Astrocyte (in vitro differentiated cells and primary cell): Measurements from ENCODE around the gene LYPD3. TPM values are rescaled to one million over a fixed set of nuclear protein-coding genes. Genes with fewer than 3 reads are reported as not detected.

Experiments used
- DNase-seq: peaks from one replicate; pipeline ENCODE4 v3.0.0-alpha.2; 2010; ENCODE audit warnings: low read depth
- FAIRE-seq: peaks from 2 replicates; lab custom pipeline; 2011; peaks lifted over from hg19 to GRCh38; lab: Jason Lieb, UNC
- H2AFZ ChIP-seq: 2 replicates; pipeline ENCODE4 v1.6.0; 2012; ENCODE audit warnings: low read depth, low read length, inconsistent platforms
- H3K27ac ChIP-seq: 2 replicates; pipeline ENCODE4 v1.5.1; 2011; ENCODE audit warnings: low read depth, low read length, inconsistent platforms
- H3K27me3 ChIP-seq: 2 replicates; pipeline ENCODE4 v1.6.0; 2011; ENCODE audit warnings: low read length, inconsistent platforms; ENCODE audit not compliant: insufficient read depth
- H3K36me3 ChIP-seq: 2 replicates; pipeline ENCODE4 v1.5.1; 2011; ENCODE audit warnings: low read length, inconsistent platforms; ENCODE audit not compliant: insufficient read depth
- H3K4me1 ChIP-seq: 2 replicates; pipeline ENCODE4 v1.5.1; 2011; ENCODE audit warnings: low read length, inconsistent platforms; ENCODE audit not compliant: insufficient read depth
- H3K4me2 ChIP-seq: 2 replicates; pipeline ENCODE4 v1.6.0; 2012; ENCODE audit warnings: low read length, inconsistent platforms
- H3K4me3 ChIP-seq: 2 replicates; pipeline ENCODE4 v1.5.1; 2011; ENCODE audit warnings: low read depth, mild to moderate bottlenecking, low read length, inconsistent platforms; ENCODE audit not compliant: insufficient read depth
- H3K79me2 ChIP-seq: 2 replicates; pipeline ENCODE4 v1.6.0; 2012; ENCODE audit warnings: mild to moderate bottlenecking, low read length, inconsistent platforms; ENCODE audit not compliant: insufficient read depth
- H3K9ac ChIP-seq: 2 replicates; pipeline ENCODE4 v1.6.0; 2012; ENCODE audit warnings: mild to moderate bottlenecking, low read length, inconsistent platforms
- H3K9me3 ChIP-seq: 2 replicates; pipeline ENCODE4 v1.5.1; 2012; ENCODE audit warnings: low read depth, mild to moderate bottlenecking, low read length, inconsistent platforms; ENCODE audit not compliant: insufficient read depth
- H4K20me1 ChIP-seq: 2 replicates; pipeline ENCODE4 v1.6.0; 2012; ENCODE audit warnings: low read length, inconsistent platforms; ENCODE audit not compliant: insufficient read depth
- H3K27ac Mint-ChIP-seq: one replicate; pipeline ENCODE4 v1.8.0; 2021; ENCODE audit warnings: mild to moderate bottlenecking, mixed read lengths; ENCODE audit not compliant: unreplicated experiment
- H3K27me3 Mint-ChIP-seq: one replicate; pipeline ENCODE4 v1.8.0; 2021; ENCODE audit warnings: low read depth, mixed read lengths; ENCODE audit not compliant: unreplicated experiment
- H3K36me3 Mint-ChIP-seq: one replicate; pipeline ENCODE4 v1.8.0; 2021; ENCODE audit warnings: low read depth, mixed read lengths; ENCODE audit not compliant: unreplicated experiment
- H3K4me1 Mint-ChIP-seq: one replicate; pipeline ENCODE4 v1.8.0; 2021; ENCODE audit warnings: low read depth, mixed read lengths; ENCODE audit not compliant: unreplicated experiment
- H3K4me3 Mint-ChIP-seq: one replicate; pipeline ENCODE4 v1.8.0; 2021; ENCODE audit warnings: mild to moderate bottlenecking, moderate library complexity, mixed read lengths; ENCODE audit not compliant: unreplicated experiment
- H3K9me3 Mint-ChIP-seq: one replicate; pipeline ENCODE4 v1.8.0; 2021; ENCODE audit warnings: mild to moderate bottlenecking, mixed read lengths; ENCODE audit not compliant: unreplicated experiment
- EZH2 ChIP-seq: IDR thresholded peaks from 2 replicates; pipeline ENCODE4 v1.6.1; 2012; ENCODE audit warnings: mild to moderate bottlenecking, low read length, inconsistent platforms; ENCODE audit not compliant: insufficient read depth
- total RNA-seq: library from RNA; stranded (reverse); gene quantifications from 2 replicates; pipeline ENCODE4 v1.2.1, GENCODE V29; 2021
- TF ChIP-seq, protein P1 (sequence below): IDR thresholded peaks from 2 replicates; pipeline ENCODE4 v1.5.1; 2011; ENCODE audit warnings: low read depth, mild to moderate bottlenecking, inconsistent platforms, low read length, moderate library complexity; ENCODE audit not compliant: insufficient read depth

Gene LYPD3
- total RNA-seq, 1 donor from 2014 or later = 0.54 TPM

GRCh38 chr19:43505941-43506340 is 40.5 kb upstream of the LYPD3 start:
- no peak overlapping the region for H3K27ac Mint-ChIP-seq
- Histone ChIP-seq H3K4me1 (peaks cover 5% of the 10 kb centered on the region), H3K4me3 (no peak overlapping the region), H3K9ac (no peak overlapping the region), H3K27ac (no peak overlapping the region), H3K9me3 (no peaks in the 10 kb centered on the region), H3K27me3 (no peaks in the 10 kb centered on the region), H3K4me2 (no peak overlapping the region), H2AFZ (no peak overlapping the region), H4K20me1 (peaks cover 3% of the 10 kb centered on the region), H3K79me2 (no peaks in the 10 kb centered on the region), H3K36me3 (peaks cover 6% of the 10 kb centered on the region)
- H3K4me3 Mint-ChIP-seq = no peak overlapping the region
- peaks cover 5% of the 10 kb centered on the region for H3K4me1 Mint-ChIP-seq
- TF ChIP-seq EZH2 = no peak
- TF ChIP-seq, protein P1, sequence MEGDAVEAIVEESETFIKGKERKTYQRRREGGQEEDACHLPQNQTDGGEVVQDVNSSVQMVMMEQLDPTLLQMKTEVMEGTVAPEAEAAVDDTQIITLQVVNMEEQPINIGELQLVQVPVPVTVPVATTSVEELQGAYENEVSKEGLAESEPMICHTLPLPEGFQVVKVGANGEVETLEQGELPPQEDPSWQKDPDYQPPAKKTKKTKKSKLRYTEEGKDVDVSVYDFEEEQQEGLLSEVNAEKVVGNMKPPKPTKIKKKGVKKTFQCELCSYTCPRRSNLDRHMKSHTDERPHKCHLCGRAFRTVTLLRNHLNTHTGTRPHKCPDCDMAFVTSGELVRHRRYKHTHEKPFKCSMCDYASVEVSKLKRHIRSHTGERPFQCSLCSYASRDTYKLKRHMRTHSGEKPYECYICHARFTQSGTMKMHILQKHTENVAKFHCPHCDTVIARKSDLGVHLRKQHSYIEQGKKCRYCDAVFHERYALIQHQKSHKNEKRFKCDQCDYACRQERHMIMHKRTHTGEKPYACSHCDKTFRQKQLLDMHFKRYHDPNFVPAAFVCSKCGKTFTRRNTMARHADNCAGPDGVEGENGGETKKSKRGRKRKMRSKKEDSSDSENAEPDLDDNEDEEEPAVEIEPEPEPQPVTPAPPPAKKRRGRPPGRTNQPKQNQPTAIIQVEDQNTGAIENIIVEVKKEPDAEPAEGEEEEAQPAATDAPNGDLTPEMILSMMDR = no peak
- peaks cover 10% of the 10 kb centered on the region for H3K27me3 Mint-ChIP-seq
- FAIRE-seq (no peak), DNase-seq (no peak)
- H3K36me3 Mint-ChIP-seq = peaks cover 28% of the 10 kb centered on the region
- H3K9me3 Mint-ChIP-seq = no peaks in the 10 kb centered on the region

- no peak for FAIRE-seq
These were observed 39.7 kb upstream of the LYPD3 start for GRCh38 chr19:43505186-43505456.

More at GRCh38 chr19:43505186-43505456, 39.7 kb upstream of the LYPD3 start:
- Histone ChIP-seq H3K27me3 (no peaks in the 10 kb centered on the region), H4K20me1 (peaks cover 3% of the 10 kb centered on the region), H3K36me3 (peaks cover 3% of the 10 kb centered on the region), H3K27ac (no peak overlapping the region), H3K4me1 (peaks cover 5% of the 10 kb centered on the region), H3K9me3 (no peaks in the 10 kb centered on the region), H3K79me2 (no peaks in the 10 kb centered on the region), H3K9ac (no peak overlapping the region), H3K4me3 (no peak overlapping the region), H3K4me2 (peak overlapping the region; percentile 96), H2AFZ (no peak overlapping the region)
- no peak for DNase-seq
- Mint-ChIP-seq H3K27me3 (peaks cover 12% of the 10 kb centered on the region), H3K9me3 (no peaks in the 10 kb centered on the region), H3K36me3 (peaks cover 28% of the 10 kb centered on the region), H3K4me3 (peak overlapping the region; percentile 57), H3K4me1 (peaks cover 5% of the 10 kb centered on the region), H3K27ac (peak overlapping the region; percentile 18)
- TF ChIP-seq, protein P1 = no peak
- no peak for TF ChIP-seq EZH2
